Measurements from ENCODE around the gene HSPB6. TPM values are rescaled to one million over a fixed set of nuclear protein-coding genes. Genes with fewer than 3 reads are reported as not detected.
"Not testable (repeated sequence)": the region's sequence is repeated elsewhere in the genome, so short reads cannot be mapped to it uniquely, and the experiment has no call there.

HSPB6 gene
- not detected for total RNA-seq

- H3K27me3 Mint-ChIP-seq = peaks cover 0 to 11% of the 10 kb centered on the region in 2 donors
- H3K4me1 Mint-ChIP-seq (ENCODE audit: low read depth in 2 of 2) = peaks cover 19 to 32% of the 10 kb centered on the region in 2 donors
- H3K27ac Mint-ChIP-seq = peak within 1 kb of the TSS; percentile 78 to 81
- peak within 1 kb of the TSS; percentile 88 for H3K4me3 Mint-ChIP-seq
- no peaks in the 10 kb centered on the region for H3K36me3 Mint-ChIP-seq
- DNase-seq (ENCODE audit: low spot score) (no peak), ATAC-seq (no peak)
- H3K9me3 Mint-ChIP-seq = no peaks in the 10 kb centered on the region
Observed at GRCh38 chr19:35756377-35757230, at the start of gene HSPB6. HSPB6 (minus strand) TSS chr19:35757029; CDS start chr19:35757008, 21 bp downstream.

- Mint-ChIP-seq H3K4me1 (ENCODE audit: low read depth in 2 of 2) (peaks cover 15 to 16% of the 10 kb centered on the region in 2 donors), H3K9me3 (no peaks in the 10 kb centered on the region), H3K36me3 (no peaks in the 10 kb centered on the region), H3K27ac (no peak overlapping the region), H3K27me3 (peaks cover 6 to 10% of the 10 kb centered on the region in 2 donors), H3K4me3 (no peak overlapping the region)
- ATAC-seq (peak in 1 of 2 donors; percentile 28), DNase-seq (ENCODE audit: low spot score) (no peak)
Observed at GRCh38 chr19:35806597-35806996, 49.8 kb upstream of the HSPB6 start.

GRCh38 chr19:35805526-35806102 lies 48.8 kb upstream of the HSPB6 start:
- H3K27ac Mint-ChIP-seq = peak overlapping the region in 1 of 2 donors; percentile 54
- H3K4me1 Mint-ChIP-seq (ENCODE audit: low read depth in 2 of 2) = peaks cover 15 to 16% of the 10 kb centered on the region in 2 donors
- no peak for DNase-seq (ENCODE audit: low spot score)
- H3K27me3 Mint-ChIP-seq = peaks cover 0 to 2% of the 10 kb centered on the region in 2 donors
- H3K36me3 Mint-ChIP-seq = no peaks in the 10 kb centered on the region
- no peak overlapping the region for H3K4me3 Mint-ChIP-seq
- no peaks in the 10 kb centered on the region for H3K9me3 Mint-ChIP-seq
- no peak for ATAC-seq

GRCh38 chr19:35801828-35802227 lies 45.0 kb upstream of the HSPB6 start:
- Mint-ChIP-seq H3K27ac (no peak overlapping the region), H3K4me1 (ENCODE audit: low read depth in 2 of 2) (peaks cover 21 to 23% of the 10 kb centered on the region in 2 donors), H3K9me3 (no peaks in the 10 kb centered on the region), H3K36me3 (no peaks in the 10 kb centered on the region), H3K4me3 (no peak overlapping the region), H3K27me3 (peaks cover 7 to 9% of the 10 kb centered on the region in 2 donors)
- ATAC-seq (no peak), DNase-seq (ENCODE audit: low spot score) (no peak)

- no peak for DNase-seq (ENCODE audit: low spot score)
- ATAC-seq = peak; percentile 49 to 65
- H3K4me1 Mint-ChIP-seq (ENCODE audit: low read depth in 2 of 2) = peaks cover 8 to 9% of the 10 kb centered on the region in 2 donors
- no peaks in the 10 kb centered on the region for H3K36me3 Mint-ChIP-seq
- H3K27ac Mint-ChIP-seq = no peak overlapping the region
- no peaks in the 10 kb centered on the region for H3K9me3 Mint-ChIP-seq
- peaks cover 14 to 15% of the 10 kb centered on the region in 2 donors for H3K27me3 Mint-ChIP-seq
- no peak overlapping the region for H3K4me3 Mint-ChIP-seq
Observed at GRCh38 chr19:35797663-35798062, 40.8 kb upstream of the HSPB6 start.

GRCh38 chr19:35796645-35797542 lies 40.1 kb upstream of the HSPB6 start:
- Mint-ChIP-seq H3K27ac (no peak overlapping the region), H3K4me1 (ENCODE audit: low read depth in 2 of 2) (peaks cover 8 to 9% of the 10 kb centered on the region in 2 donors), H3K36me3 (no peaks in the 10 kb centered on the region), H3K4me3 (no peak overlapping the region), H3K9me3 (no peaks in the 10 kb centered on the region), H3K27me3 (peaks cover 14 to 15% of the 10 kb centered on the region in 2 donors)
- ATAC-seq (peak; percentile 3 to 12), DNase-seq (ENCODE audit: low spot score) (no peak)

- H3K27me3 Mint-ChIP-seq = peaks cover 14 to 15% of the 10 kb centered on the region in 2 donors
- H3K27ac Mint-ChIP-seq; H3K36me3 Mint-ChIP-seq; H3K4me1 Mint-ChIP-seq (ENCODE audit: low read depth in 2 of 2); DNase-seq (ENCODE audit: low spot score); H3K9me3 Mint-ChIP-seq; ATAC-seq; H3K4me3 Mint-ChIP-seq: not testable (repeated sequence)
Observed at GRCh38 chr19:35795564-35795963, 38.7 kb upstream of the HSPB6 start.

GRCh38 chr19:35793381-35794165 lies 36.7 kb upstream of the HSPB6 start:
- DNase-seq (ENCODE audit: low spot score) = no peak
- H3K27me3 Mint-ChIP-seq = peaks cover 12 to 15% of the 10 kb centered on the region in 2 donors
- no peaks in the 10 kb centered on the region for H3K36me3 Mint-ChIP-seq
- no peak overlapping the region for H3K4me3 Mint-ChIP-seq
- H3K4me1 Mint-ChIP-seq (ENCODE audit: low read depth in 2 of 2) = peaks cover 7 to 8% of the 10 kb centered on the region in 2 donors
- no peaks in the 10 kb centered on the region for H3K9me3 Mint-ChIP-seq
- ATAC-seq = no peak
- H3K27ac Mint-ChIP-seq = no peak overlapping the region

- ATAC-seq = no peak
- Mint-ChIP-seq H3K36me3 (no peaks in the 10 kb centered on the region), H3K4me3 (no peak overlapping the region), H3K4me1 (ENCODE audit: low read depth in 2 of 2) (peaks cover 7 to 8% of the 10 kb centered on the region in 2 donors), H3K27ac (no peak overlapping the region), H3K9me3 (no peaks in the 10 kb centered on the region), H3K27me3 (peaks cover 12 to 15% of the 10 kb centered on the region in 2 donors)
- no peak for DNase-seq (ENCODE audit: low spot score)
Observed at GRCh38 chr19:35792888-35793287, 36.1 kb upstream of the HSPB6 start.

- H3K9me3 Mint-ChIP-seq = no peaks in the 10 kb centered on the region
- no peak overlapping the region for H3K4me3 Mint-ChIP-seq
- no peaks in the 10 kb centered on the region for H3K36me3 Mint-ChIP-seq
- no peak overlapping the region for H3K27ac Mint-ChIP-seq
- no peak for DNase-seq (ENCODE audit: low spot score)
- H3K4me1 Mint-ChIP-seq (ENCODE audit: low read depth in 2 of 2) = peaks cover 6% of the 10 kb centered on the region in 2 donors
- ATAC-seq = no peak
- peaks cover 10 to 13% of the 10 kb centered on the region in 2 donors for H3K27me3 Mint-ChIP-seq
Observed at GRCh38 chr19:35792312-35792711, 35.5 kb upstream of the HSPB6 start.

- Mint-ChIP-seq H3K4me3 (no peak overlapping the region), H3K36me3 (no peaks in the 10 kb centered on the region), H3K9me3 (no peaks in the 10 kb centered on the region), H3K4me1 (ENCODE audit: low read depth in 2 of 2) (peaks cover 2% of the 10 kb centered on the region in 2 donors), H3K27me3 (peaks cover 5 to 8% of the 10 kb centered on the region in 2 donors), H3K27ac (no peak overlapping the region)
- no peak for DNase-seq (ENCODE audit: low spot score)
- no peak for ATAC-seq
Observed at GRCh38 chr19:35791814-35792279, 35.0 kb upstream of the HSPB6 start.

- H3K27me3 Mint-ChIP-seq = peaks cover under 1 to 2% of the 10 kb centered on the region in 2 donors
- H3K4me1 Mint-ChIP-seq (ENCODE audit: low read depth in 2 of 2) = no peaks in the 10 kb centered on the region
- H3K27ac Mint-ChIP-seq = no peak overlapping the region
- no peaks in the 10 kb centered on the region for H3K9me3 Mint-ChIP-seq
- H3K4me3 Mint-ChIP-seq = no peak overlapping the region
- ATAC-seq (peak in 1 of 2 donors; percentile 10), DNase-seq (ENCODE audit: low spot score) (no peak)
- no peaks in the 10 kb centered on the region for H3K36me3 Mint-ChIP-seq
Observed at GRCh38 chr19:35790981-35791813, 34.4 kb upstream of the HSPB6 start.

All from natural killer cell treated with Interleukin-12 subunit alpha and Interleukin-12 subunit beta and Interleukin-15 and Interleukin-18, amount 100 ng/mL, for 72 hours (primary cell).